ENCODE measurements around the gene GAB2.
"Not testable (repeated sequence)": the region's sequence is repeated elsewhere in the genome, so short reads cannot be mapped to it uniquely, and the experiment has no call there.

GAB2 gene

GRCh38 chr11:78313181-78313795 lies 104.3 kb downstream of the GAB2 start:
- no peak for DNase-seq (ENCODE audit: low read depth)

- no peak for DNase-seq (ENCODE audit: low read depth)
Observed at GRCh38 chr11:78312712-78313111, 104.9 kb downstream of the GAB2 start.

GRCh38 chr11:78311702-78312371 lies 105.8 kb downstream of the GAB2 start:
- DNase-seq (ENCODE audit: low read depth) = no peak

GRCh38 chr11:78310500-78310909 lies 107.1 kb downstream of the GAB2 start:
- DNase-seq (ENCODE audit: low read depth) = no peak

- no peak for DNase-seq (ENCODE audit: low read depth)
Observed at GRCh38 chr11:78304201-78304600, 113.4 kb downstream of the GAB2 start.

- DNase-seq (ENCODE audit: low read depth) = no peak
Observed at GRCh38 chr11:78300108-78300839, 117.3 kb downstream of the GAB2 start.

- no peak for DNase-seq (ENCODE audit: low read depth)
Observed at GRCh38 chr11:78299000-78299710, 118.5 kb downstream of the GAB2 start.

- no peak for DNase-seq (ENCODE audit: low read depth)
Observed at GRCh38 chr11:78298291-78298771, 119.3 kb downstream of the GAB2 start.

- no peak for DNase-seq (ENCODE audit: low read depth)
Observed at GRCh38 chr11:78295991-78296930, 121.4 kb downstream of the GAB2 start.

GRCh38 chr11:78295347-78295746 lies 122.3 kb downstream of the GAB2 start:
- DNase-seq (ENCODE audit: low read depth) = no peak

- DNase-seq (ENCODE audit: low read depth) = not testable (repeated sequence)
Observed at GRCh38 chr11:78294100-78294499, 123.5 kb downstream of the GAB2 start.

GRCh38 chr11:78293536-78293935 lies 124.1 kb downstream of the GAB2 start:
- no peak for DNase-seq (ENCODE audit: low read depth)

GRCh38 chr11:78292109-78292803 lies 125.4 kb downstream of the GAB2 start:
- DNase-seq (ENCODE audit: low read depth) = no peak

GRCh38 chr11:78291503-78292108 lies 126.0 kb downstream of the GAB2 start:
- no peak for DNase-seq (ENCODE audit: low read depth)

- no peak for DNase-seq (ENCODE audit: low read depth)
Observed at GRCh38 chr11:78290293-78291176, 127.1 kb downstream of the GAB2 start.

GRCh38 chr11:78289552-78290292 lies 127.9 kb downstream of the GAB2 start:
- no peak for DNase-seq (ENCODE audit: low read depth)

GRCh38 chr11:78284260-78284659 lies 133.4 kb downstream of the GAB2 start:
- DNase-seq (ENCODE audit: low read depth) = no peak

GRCh38 chr11:78282821-78283220 lies 134.8 kb downstream of the GAB2 start:
- DNase-seq (ENCODE audit: low read depth) = no peak
